ENCODE data around the gene CORT.

DNA sequence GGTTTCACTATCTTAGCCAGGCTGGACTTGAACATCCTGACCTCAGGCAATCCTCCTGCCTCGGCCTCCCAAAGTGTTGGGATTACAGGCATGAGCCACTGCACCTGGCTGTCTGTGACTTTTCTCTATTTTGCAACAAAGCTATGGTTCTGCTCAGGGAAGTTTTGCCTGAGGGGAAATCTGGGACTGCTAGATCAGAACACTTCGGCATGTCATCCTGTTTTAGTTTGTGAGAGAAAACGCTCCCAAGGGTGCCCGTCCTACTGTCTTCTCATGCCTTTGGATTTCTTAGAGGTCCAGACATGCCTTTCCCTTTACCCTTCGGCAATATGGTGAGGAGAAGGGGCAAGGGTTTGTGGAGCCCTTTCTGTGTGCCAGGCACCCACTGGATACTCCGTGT lies 5.6 kb upstream of the CORT start:
- TF ChIP-seq, protein P1, sequence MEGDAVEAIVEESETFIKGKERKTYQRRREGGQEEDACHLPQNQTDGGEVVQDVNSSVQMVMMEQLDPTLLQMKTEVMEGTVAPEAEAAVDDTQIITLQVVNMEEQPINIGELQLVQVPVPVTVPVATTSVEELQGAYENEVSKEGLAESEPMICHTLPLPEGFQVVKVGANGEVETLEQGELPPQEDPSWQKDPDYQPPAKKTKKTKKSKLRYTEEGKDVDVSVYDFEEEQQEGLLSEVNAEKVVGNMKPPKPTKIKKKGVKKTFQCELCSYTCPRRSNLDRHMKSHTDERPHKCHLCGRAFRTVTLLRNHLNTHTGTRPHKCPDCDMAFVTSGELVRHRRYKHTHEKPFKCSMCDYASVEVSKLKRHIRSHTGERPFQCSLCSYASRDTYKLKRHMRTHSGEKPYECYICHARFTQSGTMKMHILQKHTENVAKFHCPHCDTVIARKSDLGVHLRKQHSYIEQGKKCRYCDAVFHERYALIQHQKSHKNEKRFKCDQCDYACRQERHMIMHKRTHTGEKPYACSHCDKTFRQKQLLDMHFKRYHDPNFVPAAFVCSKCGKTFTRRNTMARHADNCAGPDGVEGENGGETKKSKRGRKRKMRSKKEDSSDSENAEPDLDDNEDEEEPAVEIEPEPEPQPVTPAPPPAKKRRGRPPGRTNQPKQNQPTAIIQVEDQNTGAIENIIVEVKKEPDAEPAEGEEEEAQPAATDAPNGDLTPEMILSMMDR (IDR thresholded peaks at IDR 0.05), result no peak
- TF ChIP-seq POLR2A (IDR thresholded peaks at IDR 0.05) (no peak), POLR2AphosphoS5 (IDR thresholded peaks at IDR 0.05) (no peak)
